HepG2 (cell line): ENCODE measurements around the gene NEMF. TPM values are rescaled to one million over a fixed set of nuclear protein-coding genes. Genes with fewer than 3 reads are reported as not detected.
"Not testable (repeated sequence)": the region's sequence is repeated elsewhere in the genome, so short reads cannot be mapped to it uniquely, and the experiment has no call there.

Experiments used
- ATAC-seq: fragments of 200-7000 bp; cut with Tn5 transposase; 3 replicates; pipeline ENCODE4 v1.9.1; 2020; ENCODE audit warnings: mild to moderate bottlenecking, moderate library complexity
- BruUV-seq: library from RNA; stranded (reverse); fragments of 400-500 nt; replicated peaks from 2 replicates; lab custom pipeline; 2021; lab: Mats Ljungman, UMichigan
- CTCF ChIA-PET: fragments of 300-600 bp; formaldehyde crosslinking; extraction: SDS; loops from one replicate; lab custom pipeline; 2021; ENCODE audit warnings: low total read pairs, inconsistent platforms, low intra/inter-chr PET ratio; lab: Yijun Ruan, JAX
- POLR2A ChIA-PET: fragments of 350-600 bp; sonication (Branson Sonifier 250); formaldehyde crosslinking; loops from one replicate; lab custom pipeline; 2020; ENCODE audit warnings: antibody characterized with exemption, inconsistent platforms; lab: Yijun Ruan, JAX
- DNase-seq: peaks from one replicate; pipeline ENCODE4 v3.0.0-alpha.2; 2015; ENCODE audit warnings: low spot score
- FAIRE-seq: peaks from 3 replicates; lab custom pipeline; 2011; peaks lifted over from hg19 to GRCh38; lab: Jason Lieb, UNC
- H2AFZ ChIP-seq: one replicate; pipeline ENCODE4 v1.6.1; 2011; ENCODE audit warnings: low read length, inconsistent platforms
- H3K27ac ChIP-seq: fragments of 300-600 bp; 3 replicates; pipeline ENCODE4 v1.8.0; 2011; ENCODE audit warnings: mixed run types, mild to moderate bottlenecking, mixed read lengths, low read length, inconsistent platforms; ENCODE audit not compliant: insufficient read depth; ENCODE audit errors: extremely low read length
- H3K27me3 ChIP-seq, 2 experiments: fragments of 200-600 bp in 1 of 2; 2 replicates in 1 of 2; 3 replicates in 1 of 2; pipeline versions ENCODE4 v1.6.0 to v1.8.0; 2011; ENCODE audit warnings: low read length in 2 of 2, mild to moderate bottlenecking in 2 of 2, moderate library complexity in 2 of 2, inconsistent platforms in 1 of 2; ENCODE audit not compliant: insufficient read depth in 2 of 2, control insufficient read depth in 1 of 2
- H3K36me3 ChIP-seq, 2 experiments: fragments of 200-600 bp in 1 of 2; replicated peaks in 1 of 2; 2 replicates in 1 of 2; 3 replicates in 1 of 2; pipeline versions ENCODE4 v1.5.1 to v1.8.0; 2011; ENCODE audit warnings: low read length in 2 of 2, inconsistent platforms in 1 of 2; ENCODE audit not compliant: insufficient read depth in 2 of 2, control insufficient read depth in 1 of 2
- H3K4me1 ChIP-seq: 2 replicates; pipeline ENCODE4 v1.5.1; 2012; ENCODE audit warnings: low read length, inconsistent platforms; ENCODE audit not compliant: insufficient read depth
- H3K4me2 ChIP-seq: 2 replicates; pipeline ENCODE4 v1.6.0; 2011; ENCODE audit warnings: low read depth, low read length, inconsistent platforms
- H3K4me3 ChIP-seq, 3 experiments: fragments of 200-600 bp in 1 of 3; sonication (generic), shearing (Covaris generic) in 1 of 3; replicated peaks in 1 of 3; 2 replicates each; pipeline ENCODE4 v1.5.1; 2011 to 2016; ENCODE audit warnings: low read length in 3 of 3, inconsistent platforms in 2 of 3, low read depth in 2 of 3, mild to moderate bottlenecking in 2 of 3, control low read depth in 1 of 3, mixed read lengths in 1 of 3; ENCODE audit not compliant: insufficient read depth in 1 of 3
- H3K79me2 ChIP-seq: one replicate; pipeline ENCODE4 v1.6.1; 2011; ENCODE audit warnings: low read length, inconsistent platforms; ENCODE audit not compliant: insufficient read depth
- H3K9ac ChIP-seq: 2 replicates; pipeline ENCODE4 v1.6.0; 2011; ENCODE audit warnings: mild to moderate bottlenecking, low read depth, low read length, inconsistent platforms; ENCODE audit not compliant: insufficient read depth
- H3K9me3 ChIP-seq: 2 replicates; pipeline ENCODE4 v1.5.1; 2012; ENCODE audit warnings: mild to moderate bottlenecking, low read length
- H4K20me1 ChIP-seq: 2 replicates; pipeline ENCODE4 v1.6.0; 2011; ENCODE audit warnings: inconsistent platforms, mild to moderate bottlenecking, low read length, moderate library complexity; ENCODE audit not compliant: insufficient read depth
- ARID5B ChIP-seq: IDR thresholded peaks from 2 replicates; pipeline ENCODE4 v1.4.0; 2020; ENCODE audit warnings: mild to moderate bottlenecking, missing genetic modification reagents
- CEBPB ChIP-seq: IDR thresholded peaks from 2 replicates; pipeline ENCODE4 v1.6.1; 2011; ENCODE audit warnings: low read depth, low read length, improper control_type of control experiment, borderline replicate concordance
- CEBPG ChIP-seq: IDR thresholded peaks from 2 replicates; pipeline ENCODE4 v1.6.1; 2016
- GATAD2A ChIP-seq: IDR thresholded peaks from 2 replicates; pipeline ENCODE4 v1.6.1; 2016
- HNF4A ChIP-seq: sonication (generic); formaldehyde crosslinking; IDR thresholded peaks from 2 replicates; pipeline ENCODE4 v1.4.0; 2020; ENCODE audit warnings: missing genetic modification reagents
- ZNF317 ChIP-seq: sonication (generic); formaldehyde crosslinking; IDR thresholded peaks from 2 replicates; pipeline ENCODE4 v1.5.0; 2020; ENCODE audit warnings: mild to moderate bottlenecking, missing genetic modification reagents
- in situ Hi-C: cut with HindIII; loops from 2 replicates; pipeline ENCODE4 v1.10.0; 2017; ENCODE audit warnings: low pct_unique_long_range_greater_than_20kb; ENCODE audit not compliant: extremely low pct_ligation_motif_present
- intact Hi-C: fragments of 100-400 bp; cut with micrococcal nuclease; formaldehyde crosslinking; loops from one replicate; pipeline ENCODE4 v1.10.0; 2022; ENCODE audit not compliant: unreplicated experiment
- polyA plus RNA-seq, 8 experiments: library from polyadenylated mRNA; depleted of rRNA in 3 of 8; stranded (reverse) in 7 of 8; unstranded in 1 of 8; fragments of >200 nt; fragmentation: Illumina TruSeq in 4 of 8; extraction: Trizol in 4 of 8; gene quantifications; 2 replicates each; pipeline versions ENCODE4 v1.2.1 to v1.2.3, GENCODE V29; 2011 to 2016; ENCODE audit warnings: low read depth in 4 of 8, missing spikeins in 1 of 8, mixed read lengths in 1 of 8; ENCODE audit not compliant: insufficient read depth in 1 of 8
- total RNA-seq, 5 experiments: library from RNA; depleted of rRNA; stranded (reverse); fragments of >200 nt; fragmentation: Illumina TruSeq; extraction: Trizol; gene quantifications; 2 replicates each; pipeline ENCODE4 v1.2.3, GENCODE V29; 2016; ENCODE audit warnings: low read depth in 1 of 5
- TF ChIP-seq, protein P1 (sequence below), 2 experiments: fragments of 450-650 bp in 1 of 2; sonication (generic) in 1 of 2; formaldehyde crosslinking; IDR thresholded peaks; 2 replicates each; pipeline versions ENCODE4 v1.5.0 to v1.8.0; 2020 to 2022; ENCODE audit warnings: mild to moderate bottlenecking in 1 of 2, missing genetic modification reagents in 1 of 2

The NEMF gene
- total and polyA plus RNA-seq, 2 of the 13 experiments (the other 11 are each of a cell fraction or from before 2014, with no cell fraction given): 21.3 to 57.9 TPM

- H3K4me2 ChIP-seq, BruUV-seq, FAIRE-seq, H3K4me3 ChIP-seq, H3K9me3 ChIP-seq, intact Hi-C loops, H3K4me1 ChIP-seq, H3K27ac ChIP-seq, H3K79me2 ChIP-seq, H2AFZ ChIP-seq, CTCF ChIA-PET, H4K20me1 ChIP-seq, in situ Hi-C loops, H3K27me3 ChIP-seq, DNase-seq, H3K36me3 ChIP-seq, H3K9ac ChIP-seq: not testable (repeated sequence)
- TF ChIP-seq ZNF317: peak; percentile 96
- TF ChIP-seq CEBPB: peak; percentile 72
- TF ChIP-seq, protein P1, sequence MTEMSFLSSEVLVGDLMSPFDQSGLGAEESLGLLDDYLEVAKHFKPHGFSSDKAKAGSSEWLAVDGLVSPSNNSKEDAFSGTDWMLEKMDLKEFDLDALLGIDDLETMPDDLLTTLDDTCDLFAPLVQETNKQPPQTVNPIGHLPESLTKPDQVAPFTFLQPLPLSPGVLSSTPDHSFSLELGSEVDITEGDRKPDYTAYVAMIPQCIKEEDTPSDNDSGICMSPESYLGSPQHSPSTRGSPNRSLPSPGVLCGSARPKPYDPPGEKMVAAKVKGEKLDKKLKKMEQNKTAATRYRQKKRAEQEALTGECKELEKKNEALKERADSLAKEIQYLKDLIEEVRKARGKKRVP (CRISPR knock-in tag; IDR thresholded peaks at IDR 0.05): peak in 1 of 2 experiments; percentile 29; a peak in 1 of 4 replicates
- 0 out of 2 replicates have a peak, but pooled peaks have one; percentile 19 for TF ChIP-seq ARID5B
- 0 out of 2 replicates have a peak, but pooled peaks have one; percentile 27 for TF ChIP-seq GATAD2A (CRISPR knock-in tag)
- peak; percentile 36; the same call in 1 of the 2 replicates for TF ChIP-seq CEBPG (CRISPR knock-in tag)
- TF ChIP-seq HNF4A (CRISPR knock-in tag): peak; percentile 61
- POLR2A ChIA-PET: interaction anchor here (1.3 to 1.6 kb wide), 2 partner anchors 21 to 126 kb away, joined by 3 to 4 read pairs; partner anchors contain the start of genes MGAT2 and RPL36AL
- ATAC-seq: peak; percentile 84
Observed at GRCh38 chr14:49746476-49746875, 106.1 kb downstream of the NEMF start.
